Nucleus accumbens (tissue), 56 donors: ENCODE data around the gene SPPL3.
"Not testable (repeated sequence)": the region's sequence is repeated elsewhere in the genome, so short reads cannot be mapped to it uniquely, and the experiment has no call there.

Source experiments
- DNase-seq, 56 donors: peaks; one replicate each; lab custom pipeline; 2025; lab: John Stamatoyannopoulos, UW

The SPPL3 gene

DNA sequence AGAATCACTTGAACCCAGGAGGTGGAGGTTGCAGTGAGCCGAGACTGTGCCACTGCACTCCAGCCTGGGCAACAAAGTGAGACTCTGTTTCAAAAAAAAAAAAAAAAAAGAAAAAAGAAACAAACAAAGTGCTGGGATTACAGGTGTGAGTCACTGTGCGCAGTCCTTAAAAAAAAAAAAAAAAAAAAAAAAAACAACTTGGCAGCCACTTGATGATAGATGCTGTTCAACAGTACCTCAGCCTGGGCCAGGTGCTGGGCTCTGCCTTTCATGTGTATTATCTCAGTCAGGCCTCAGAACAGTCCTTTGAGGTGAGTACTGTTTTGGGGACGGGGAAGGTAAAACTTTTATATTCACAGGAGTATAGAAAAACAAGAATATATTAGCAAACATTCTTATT, 169.0 kb downstream of the SPPL3 start:
- no peak for DNase-seq

- DNase-seq, result no peak
Measured at GRCh38 chr12:120734210-120734609, 169.9 kb downstream of the SPPL3 start.

DNA sequence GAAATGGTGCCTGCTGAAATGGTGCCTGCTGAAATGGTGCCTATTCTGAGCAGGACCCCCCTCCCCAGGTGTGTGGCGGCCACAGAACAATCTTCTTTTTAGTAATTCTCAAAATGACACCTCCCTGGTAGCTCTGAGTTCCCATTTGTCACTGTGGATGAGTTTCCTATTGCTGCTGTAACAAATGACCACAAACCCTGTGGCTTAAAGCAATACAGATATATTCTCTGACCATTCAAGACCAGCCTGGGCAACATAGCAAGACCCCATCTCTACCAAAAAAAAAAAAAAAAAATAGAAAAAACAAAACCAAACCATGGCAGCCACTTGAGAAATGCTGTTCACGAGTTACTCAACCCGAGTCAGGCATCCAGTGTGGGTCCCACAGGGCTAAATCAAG, 170.6 kb downstream of the SPPL3 start:
- no peak for DNase-seq

- DNase-seq, result not testable (repeated sequence)
Measured at GRCh38 chr12:120732198-120732597, 172.0 kb downstream of the SPPL3 start.

- DNase-seq, result no peak
Measured at GRCh38 chr12:120726961-120727360, 177.2 kb downstream of the SPPL3 start.

GRCh38 chr12:120726510-120726793, 177.7 kb downstream of the SPPL3 start:
- DNase-seq, result no peak

DNA sequence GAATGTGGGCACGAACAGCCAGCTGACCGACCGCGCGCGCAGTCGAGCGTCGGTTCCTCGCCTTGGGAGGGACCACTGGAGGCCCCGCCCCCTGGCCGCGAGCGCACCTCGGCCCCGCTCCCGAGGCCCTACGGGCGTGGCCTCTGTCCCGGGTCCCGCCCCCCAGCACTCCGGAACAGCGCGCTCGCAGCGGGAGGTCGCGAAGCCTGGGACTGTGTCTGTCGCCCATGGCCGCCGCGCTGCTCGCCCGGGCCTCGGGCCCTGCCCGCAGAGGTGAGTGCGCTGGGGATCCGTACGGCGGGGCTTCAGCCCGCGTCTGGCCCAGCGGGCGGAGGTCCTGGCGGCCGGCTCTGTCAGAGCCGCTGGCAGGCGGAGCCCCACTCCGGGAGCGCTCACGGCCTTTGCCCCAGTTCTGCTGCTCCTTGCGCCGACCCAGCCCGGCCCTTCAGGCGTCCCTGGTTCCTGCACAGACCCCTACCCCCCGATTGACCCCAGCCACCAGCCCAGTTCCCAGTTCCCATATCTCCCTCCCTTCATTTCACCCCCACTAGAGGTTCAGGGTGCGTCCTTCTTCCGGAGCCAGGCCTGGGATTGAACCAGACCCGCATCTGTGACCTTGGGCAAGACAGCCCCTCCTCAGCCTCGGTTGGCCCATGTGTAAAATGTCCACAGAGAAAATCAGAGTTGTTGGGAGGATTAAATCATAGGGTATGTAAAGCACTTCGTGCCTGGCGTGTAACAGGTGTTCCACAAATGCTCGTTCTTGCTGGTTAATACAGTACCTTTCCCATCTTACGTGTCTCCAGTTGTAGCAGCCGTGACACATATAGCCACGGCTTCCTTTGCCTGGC, 178.3 kb downstream of the SPPL3 start, which contains the start of gene ACADS:
ACADS (plus strand) TSS at position 168 of the 851 bp plus-strand sequence; CDS start at position 228, 60 bp downstream.
- peak in 54 of 56 donors; percentile 17 to 88 (median 66) for DNase-seq

DNA sequence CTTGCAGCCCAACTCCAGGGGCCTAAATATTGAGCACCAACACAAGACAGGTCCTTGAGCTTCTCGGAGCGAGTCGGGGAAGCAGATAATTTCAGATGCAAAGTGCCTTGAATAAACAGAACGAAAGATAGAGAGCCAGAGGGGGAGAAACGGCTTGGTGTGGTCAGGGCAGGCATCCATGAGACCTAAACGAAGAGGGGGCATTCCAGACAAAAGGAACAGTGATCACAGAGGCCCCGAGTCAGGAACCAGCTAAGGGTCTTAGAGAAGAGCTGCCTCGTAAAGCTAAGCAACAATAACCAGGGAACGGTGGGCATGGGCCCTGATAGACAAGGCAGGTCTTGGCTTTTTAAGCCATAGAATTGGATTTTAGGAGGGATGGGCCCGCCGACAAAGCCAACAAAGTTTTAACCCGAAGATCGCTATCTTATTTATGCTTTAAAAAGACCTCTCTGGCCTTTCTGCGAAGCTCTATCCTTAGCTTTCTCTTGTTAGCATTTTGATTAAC, 179.0 kb downstream of the SPPL3 start:
- peak in 1 of 56 donors; percentile 21 for DNase-seq

- DNase-seq, result no peak
Measured at GRCh38 chr12:120724720-120725119, 179.4 kb downstream of the SPPL3 start.

GRCh38 chr12:120722784-120723183, 181.4 kb downstream of the SPPL3 start:
- DNase-seq, result no peak

DNA sequence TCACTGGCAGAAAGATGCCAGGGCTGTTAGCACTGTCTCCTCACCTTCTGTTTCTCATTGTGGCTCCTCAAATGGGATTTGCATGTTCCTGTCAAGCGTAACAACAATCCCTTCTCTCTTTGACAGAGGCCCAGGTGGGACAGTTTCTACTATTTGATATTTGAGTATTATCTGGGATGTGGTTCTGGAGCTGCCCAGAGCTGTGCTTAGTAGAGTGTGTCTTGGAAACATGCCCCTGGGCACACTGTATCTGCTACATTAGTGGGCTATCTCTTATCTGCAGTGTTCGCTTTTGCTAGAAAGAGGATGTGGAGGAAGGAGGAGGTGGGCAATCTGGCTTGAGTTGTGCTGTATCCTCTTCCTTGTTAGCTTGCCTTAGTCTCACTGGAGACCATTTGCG, 182.3 kb downstream of the SPPL3 start:
- no peak for DNase-seq

GRCh38 chr12:120720987-120721801, 183.0 kb downstream of the SPPL3 start:
- peak in 1 of 56 donors; percentile 4 for DNase-seq

GRCh38 chr12:120720234-120720986, 183.7 kb downstream of the SPPL3 start:
- DNase-seq, result peak in 35 of 56 donors; percentile 6 to 73 (median 32)

GRCh38 chr12:120719496-120720233, 184.5 kb downstream of the SPPL3 start:
- no peak for DNase-seq

DNA sequence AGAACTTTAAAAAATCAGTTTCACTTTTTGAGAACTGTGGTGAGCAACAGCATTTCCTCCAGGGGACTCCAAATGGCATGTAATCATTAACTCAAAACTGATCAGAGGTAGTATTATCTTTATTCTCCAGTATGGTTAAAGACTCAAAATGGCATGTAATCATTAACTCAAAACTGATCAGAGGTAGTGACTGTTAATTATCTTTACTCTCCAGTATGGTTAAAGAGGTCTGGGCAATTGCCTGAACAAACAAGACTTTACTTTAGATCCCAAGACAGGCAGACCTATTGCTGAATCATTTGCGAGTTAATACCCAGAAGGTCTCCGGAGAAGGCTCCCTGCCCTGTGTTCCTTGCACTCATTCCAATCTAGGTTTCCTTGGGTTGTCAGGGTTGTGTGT, 185.1 kb downstream of the SPPL3 start:
- DNase-seq, result no peak

DNA sequence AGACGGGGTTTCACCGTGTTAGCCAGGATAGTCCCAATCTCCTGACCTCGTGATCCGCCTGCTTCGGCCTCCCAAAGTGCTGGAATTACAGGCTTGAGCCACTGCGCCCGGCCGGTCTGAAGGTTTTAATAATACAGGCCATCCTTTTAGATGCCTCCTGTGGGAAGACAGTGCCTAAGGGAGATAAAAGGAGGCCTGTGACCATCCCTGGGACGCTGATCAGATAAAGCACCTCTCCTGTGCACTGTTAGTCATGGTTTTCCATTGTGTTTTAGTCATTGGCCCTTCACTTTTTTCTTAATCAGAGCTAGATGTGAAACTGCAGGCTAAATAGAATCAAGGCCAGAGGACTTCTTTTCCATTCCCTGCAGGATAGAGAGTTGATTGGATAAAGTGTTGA, 186.1 kb downstream of the SPPL3 start:
- no peak for DNase-seq

- peak in 46 of 56 donors; percentile 4 to 83 (median 44) for DNase-seq
Measured at GRCh38 chr12:120713861-120714482, 190.2 kb downstream of the SPPL3 start.

DNA sequence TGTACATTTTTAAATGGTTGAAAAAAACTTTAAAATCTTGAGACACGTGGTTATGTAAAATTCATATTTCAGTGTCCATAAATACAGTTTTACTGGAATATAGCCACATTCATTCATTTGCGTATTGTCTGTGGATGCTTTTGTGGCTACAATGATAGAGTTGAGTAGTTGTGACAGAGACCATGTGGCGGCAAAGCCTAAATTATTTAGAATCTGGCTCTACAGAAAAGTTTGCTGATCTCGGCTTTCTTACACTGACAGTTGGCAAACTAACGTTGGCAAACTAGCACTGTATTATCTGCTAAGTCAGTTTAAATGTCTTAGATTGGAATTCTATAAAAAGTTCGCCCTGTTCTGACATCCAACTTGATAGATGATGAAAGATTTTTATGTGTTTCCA, 191.5 kb downstream of the SPPL3 start:
- DNase-seq, result no peak
